DND-41 (cell line): ENCODE measurements around the gene NRXN3.

Experiments
- EZH2 ChIP-seq: IDR thresholded peaks from 3 replicates; pipeline ENCODE4 v1.6.1; 2012; ENCODE audit warnings: borderline replicate concordance, low read depth, mild to moderate bottlenecking, moderate library complexity, low read length, inconsistent platforms; ENCODE audit not compliant: severe bottlenecking
- TF ChIP-seq, protein P1 (sequence below): IDR thresholded peaks from 2 replicates; pipeline ENCODE4 v1.5.1; 2012; ENCODE audit warnings: borderline replicate concordance, low read length, moderate library complexity, mild to moderate bottlenecking; ENCODE audit not compliant: poor library complexity, severe bottlenecking; ENCODE audit errors: extremely low read depth

DNA sequence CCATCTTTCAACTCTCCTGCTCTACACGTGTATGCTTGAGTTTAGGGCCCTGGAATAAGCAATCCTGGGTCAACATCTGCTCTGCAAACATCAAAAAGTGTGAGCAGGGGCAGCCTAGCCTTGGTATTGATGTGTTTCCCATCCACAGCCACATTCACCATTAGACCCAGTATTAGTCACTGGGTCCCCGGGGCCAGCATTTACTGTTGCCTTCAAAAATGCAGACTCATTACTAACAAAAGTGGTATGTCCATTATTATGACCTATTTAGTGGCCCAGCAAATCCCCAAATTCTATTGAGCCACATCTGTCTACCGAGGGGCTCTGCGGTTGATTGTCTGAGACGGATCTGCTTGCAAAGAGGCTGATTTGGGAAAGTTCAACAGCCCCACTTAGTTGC, 1379.3 kb downstream of the NRXN3 start:
- TF ChIP-seq, protein P1, sequence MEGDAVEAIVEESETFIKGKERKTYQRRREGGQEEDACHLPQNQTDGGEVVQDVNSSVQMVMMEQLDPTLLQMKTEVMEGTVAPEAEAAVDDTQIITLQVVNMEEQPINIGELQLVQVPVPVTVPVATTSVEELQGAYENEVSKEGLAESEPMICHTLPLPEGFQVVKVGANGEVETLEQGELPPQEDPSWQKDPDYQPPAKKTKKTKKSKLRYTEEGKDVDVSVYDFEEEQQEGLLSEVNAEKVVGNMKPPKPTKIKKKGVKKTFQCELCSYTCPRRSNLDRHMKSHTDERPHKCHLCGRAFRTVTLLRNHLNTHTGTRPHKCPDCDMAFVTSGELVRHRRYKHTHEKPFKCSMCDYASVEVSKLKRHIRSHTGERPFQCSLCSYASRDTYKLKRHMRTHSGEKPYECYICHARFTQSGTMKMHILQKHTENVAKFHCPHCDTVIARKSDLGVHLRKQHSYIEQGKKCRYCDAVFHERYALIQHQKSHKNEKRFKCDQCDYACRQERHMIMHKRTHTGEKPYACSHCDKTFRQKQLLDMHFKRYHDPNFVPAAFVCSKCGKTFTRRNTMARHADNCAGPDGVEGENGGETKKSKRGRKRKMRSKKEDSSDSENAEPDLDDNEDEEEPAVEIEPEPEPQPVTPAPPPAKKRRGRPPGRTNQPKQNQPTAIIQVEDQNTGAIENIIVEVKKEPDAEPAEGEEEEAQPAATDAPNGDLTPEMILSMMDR, result no peak
- TF ChIP-seq EZH2, result no peak
